ENCODE data around the gene KCNQ1.

The KCNQ1 gene

DNA sequence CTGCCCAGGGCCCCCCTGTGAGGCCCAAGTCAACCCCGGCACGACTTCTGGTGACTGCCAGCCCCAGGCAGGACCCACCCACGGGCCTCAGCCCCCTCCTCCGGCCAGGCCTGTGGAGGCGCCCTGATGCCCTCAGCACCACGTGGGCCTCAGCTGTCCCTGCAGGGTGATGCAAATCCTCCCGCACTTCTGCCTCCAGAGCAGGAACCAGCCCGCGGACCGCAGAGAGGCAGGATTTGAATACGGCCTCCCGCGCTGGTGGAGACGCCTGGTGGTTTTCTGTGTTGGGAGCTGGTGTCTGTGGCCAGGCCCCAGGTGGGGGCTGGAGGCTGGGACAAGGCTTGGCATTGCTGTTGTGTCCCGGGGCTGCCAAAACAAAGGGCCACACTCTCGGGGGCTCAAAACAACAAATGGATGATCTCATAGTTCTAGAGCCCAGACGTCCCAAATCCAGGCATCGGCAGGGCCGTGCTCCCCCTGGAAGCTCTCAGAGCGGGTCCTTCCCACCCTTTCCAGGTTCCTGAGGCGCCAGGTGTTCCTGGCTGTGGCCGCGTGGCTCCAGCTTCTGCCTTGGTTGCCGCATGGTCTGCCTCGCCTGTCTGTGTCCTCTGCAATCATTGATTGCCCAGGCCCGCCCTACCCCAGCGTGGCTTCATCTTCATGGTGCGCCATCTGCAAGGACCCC is 19.9 kb upstream of the KCNQ1 start:
- TF ChIP-seq, protein P1, sequence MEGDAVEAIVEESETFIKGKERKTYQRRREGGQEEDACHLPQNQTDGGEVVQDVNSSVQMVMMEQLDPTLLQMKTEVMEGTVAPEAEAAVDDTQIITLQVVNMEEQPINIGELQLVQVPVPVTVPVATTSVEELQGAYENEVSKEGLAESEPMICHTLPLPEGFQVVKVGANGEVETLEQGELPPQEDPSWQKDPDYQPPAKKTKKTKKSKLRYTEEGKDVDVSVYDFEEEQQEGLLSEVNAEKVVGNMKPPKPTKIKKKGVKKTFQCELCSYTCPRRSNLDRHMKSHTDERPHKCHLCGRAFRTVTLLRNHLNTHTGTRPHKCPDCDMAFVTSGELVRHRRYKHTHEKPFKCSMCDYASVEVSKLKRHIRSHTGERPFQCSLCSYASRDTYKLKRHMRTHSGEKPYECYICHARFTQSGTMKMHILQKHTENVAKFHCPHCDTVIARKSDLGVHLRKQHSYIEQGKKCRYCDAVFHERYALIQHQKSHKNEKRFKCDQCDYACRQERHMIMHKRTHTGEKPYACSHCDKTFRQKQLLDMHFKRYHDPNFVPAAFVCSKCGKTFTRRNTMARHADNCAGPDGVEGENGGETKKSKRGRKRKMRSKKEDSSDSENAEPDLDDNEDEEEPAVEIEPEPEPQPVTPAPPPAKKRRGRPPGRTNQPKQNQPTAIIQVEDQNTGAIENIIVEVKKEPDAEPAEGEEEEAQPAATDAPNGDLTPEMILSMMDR (IDR thresholded peaks at IDR 0.05), result no peak

DNA sequence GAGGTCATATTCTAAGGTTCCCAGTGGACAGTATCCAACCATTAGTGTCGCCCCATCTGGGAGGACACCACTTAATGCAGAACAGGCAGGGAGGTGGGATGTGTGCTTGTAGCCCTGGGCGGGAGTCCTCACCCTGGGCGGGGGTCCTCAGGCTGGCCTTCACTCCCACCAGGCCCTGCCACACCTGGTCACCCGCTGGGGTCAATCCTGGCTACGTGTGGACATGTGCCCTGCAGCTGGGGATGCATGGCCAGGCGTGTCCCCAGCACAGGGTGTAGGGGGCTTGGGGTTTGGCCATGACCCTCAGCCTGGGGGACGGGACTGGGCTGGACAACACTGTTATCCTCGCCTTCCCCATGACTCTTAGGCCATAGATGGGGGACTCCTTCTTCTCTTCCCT is 19.3 kb upstream of the KCNQ1 start:
- TF ChIP-seq, protein P1 (IDR thresholded peaks at IDR 0.05), result no peak

- TF ChIP-seq, protein P1 (IDR thresholded peaks at IDR 0.05), result no peak
These were observed 18.6 kb upstream of the KCNQ1 start for GRCh38 chr11:2426221-2426620.

GRCh38 chr11:2426826-2427521 is 17.8 kb upstream of the KCNQ1 start:
- TF ChIP-seq, protein P1 (IDR thresholded peaks at IDR 0.05), result no peak

GRCh38 chr11:2427721-2428321 is 17.0 kb upstream of the KCNQ1 start:
- TF ChIP-seq, protein P1 (IDR thresholded peaks at IDR 0.05), result no peak

- TF ChIP-seq, protein P1 (IDR thresholded peaks at IDR 0.05), result peak; percentile 93
These were observed 16.4 kb upstream of the KCNQ1 start for GRCh38 chr11:2428322-2428795.

GRCh38 chr11:2431395-2431794 is 13.4 kb upstream of the KCNQ1 start:
- TF ChIP-seq, protein P1 (IDR thresholded peaks at IDR 0.05), result no peak
